Measurements from ENCODE around the gene PKDREJ.
A peak's percentile ranks its signal among the peaks of the same experiment; 100 is the strongest.
"Not testable (repeated sequence)": the region's sequence is repeated elsewhere in the genome, so short reads cannot be mapped to it uniquely, and the experiment has no call there.

PKDREJ gene

GRCh38 chr22:46267431-46268279 is 4.5 kb upstream of the PKDREJ start, which contains the start of gene TTC38:
TTC38 (plus strand) TSS chr22:46268008; CDS start chr22:46268040, 32 bp downstream.
- peak; percentile 76 for DNase-seq

- not testable (repeated sequence) for DNase-seq
Observed at GRCh38 chr22:46265627-46266026, 2.5 kb upstream of the PKDREJ start.

GRCh38 chr22:46264520-46264919 is 1.4 kb upstream of the PKDREJ start:
- DNase-seq, result not testable (repeated sequence)

GRCh38 chr22:46262449-46263215 is 511 bp downstream of the PKDREJ start:
- DNase-seq, result peak; percentile 33

GRCh38 chr22:46260038-46260437 is 3.1 kb downstream of the PKDREJ start:
- DNase-seq, result no peak

GRCh38 chr22:46259374-46259773 is 3.8 kb downstream of the PKDREJ start:
- DNase-seq, result no peak

GRCh38 chr22:46256358-46256958 is 6.7 kb downstream of the PKDREJ start:
- DNase-seq, result no peak

- no peak for DNase-seq
Observed at GRCh38 chr22:46251816-46252380, 11.2 kb downstream of the PKDREJ start.

GRCh38 chr22:46251266-46251665 is 11.9 kb downstream of the PKDREJ start:
- DNase-seq, result no peak

GRCh38 chr22:46250783-46251125 is 12.4 kb downstream of the PKDREJ start:
- no peak for DNase-seq

GRCh38 chr22:46250035-46250782 is 12.9 kb downstream of the PKDREJ start, which contains the start of gene CDPF1:
CDPF1 (minus strand) TSS chr22:46250293; CDS start chr22:46248284, 2,009 bp downstream.
- peak; percentile 80 for DNase-seq

GRCh38 chr22:46247443-46247975 is 15.6 kb downstream of the PKDREJ start:
- DNase-seq, result no peak

- DNase-seq, result no peak
Observed at GRCh38 chr22:46246178-46246577, 17.0 kb downstream of the PKDREJ start.

GRCh38 chr22:46245511-46245910 is 17.6 kb downstream of the PKDREJ start:
- no peak for DNase-seq

- DNase-seq, result no peak
Observed at GRCh38 chr22:46244771-46245170, 18.4 kb downstream of the PKDREJ start.

GRCh38 chr22:46242076-46242475 is 21.1 kb downstream of the PKDREJ start:
- no peak for DNase-seq

- no peak for DNase-seq
Observed at GRCh38 chr22:46241396-46242007, 21.6 kb downstream of the PKDREJ start.

GRCh38 chr22:46240907-46241306 is 22.2 kb downstream of the PKDREJ start:
- no peak for DNase-seq

GRCh38 chr22:46240506-46240905 is 22.6 kb downstream of the PKDREJ start:
- DNase-seq, result no peak

- no peak for DNase-seq
Observed at GRCh38 chr22:46240073-46240472, 23.1 kb downstream of the PKDREJ start.

- DNase-seq, result no peak
Observed at GRCh38 chr22:46239261-46240048, 23.7 kb downstream of the PKDREJ start.

All from fibroblast of upper back skin (primary cell).